Activated naive CD8-positive, alpha-beta T cell treated with anti-CD3 and anti-CD28 coated beads for 36 hours (primary cell): ENCODE measurements around the gene ABCC4. TPM values are rescaled to one million over a fixed set of nuclear protein-coding genes. Genes with fewer than 3 reads are reported as not detected.

ENCODE experiments used
- DNase-seq: peaks from one replicate; pipeline ENCODE4 v3.0.0; 2021
- H3K27ac Mint-ChIP-seq: one replicate; pipeline ENCODE4 v1.8.0; 2022; ENCODE audit warnings: mild to moderate bottlenecking, moderate library complexity, mixed read lengths
- H3K27me3 Mint-ChIP-seq: one replicate; pipeline ENCODE4 v1.8.0; 2022; ENCODE audit warnings: mild to moderate bottlenecking, mixed read lengths
- H3K36me3 Mint-ChIP-seq: one replicate; pipeline ENCODE4 v1.8.0; 2021; ENCODE audit warnings: mild to moderate bottlenecking, mixed read lengths
- H3K4me1 Mint-ChIP-seq: one replicate; pipeline ENCODE4 v1.8.0; 2021; ENCODE audit warnings: mixed read lengths
- H3K4me3 Mint-ChIP-seq: one replicate; pipeline ENCODE4 v1.8.0; 2022; ENCODE audit warnings: mild to moderate bottlenecking, moderate library complexity, mixed read lengths
- H3K9me3 Mint-ChIP-seq: one replicate; pipeline ENCODE4 v1.8.0; 2022; ENCODE audit warnings: mixed read lengths
- total RNA-seq, 2 experiments: library from RNA; stranded (reverse); gene quantifications; one replicate each; pipeline ENCODE4 v1.2.3, GENCODE V29; 2021

ABCC4 gene
- total RNA-seq, 2 experiments from 2014 or later, result 11.4 to 11.6 TPM

DNA sequence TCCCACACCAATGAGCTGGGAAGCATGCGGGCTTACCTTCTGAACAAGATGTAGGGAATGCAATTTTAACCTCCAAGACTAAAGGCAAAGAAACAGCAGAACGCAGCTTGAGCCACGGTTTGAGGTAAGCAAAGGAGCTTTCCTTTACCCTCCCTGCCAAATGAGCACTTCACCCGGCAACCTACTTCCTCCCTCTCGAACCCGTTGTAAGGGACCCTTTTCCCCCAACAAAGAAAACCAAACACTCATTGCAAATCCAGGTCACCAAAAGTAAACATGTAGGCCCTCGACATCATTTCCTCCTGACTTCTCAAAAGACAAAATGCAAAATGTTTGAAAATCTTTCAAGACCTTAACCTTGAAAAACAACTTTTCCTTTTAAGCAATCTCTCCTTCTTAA is 65.3 kb downstream of the ABCC4 start:
- Mint-ChIP-seq H3K27ac (no peak overlapping the region), H3K27me3 (no peaks in the 10 kb centered on the region), H3K9me3 (no peaks in the 10 kb centered on the region), H3K4me3 (no peak overlapping the region), H3K36me3 (peaks cover 23% of the 10 kb centered on the region), H3K4me1 (peaks cover 9% of the 10 kb centered on the region)
- DNase-seq, result no peak

DNA sequence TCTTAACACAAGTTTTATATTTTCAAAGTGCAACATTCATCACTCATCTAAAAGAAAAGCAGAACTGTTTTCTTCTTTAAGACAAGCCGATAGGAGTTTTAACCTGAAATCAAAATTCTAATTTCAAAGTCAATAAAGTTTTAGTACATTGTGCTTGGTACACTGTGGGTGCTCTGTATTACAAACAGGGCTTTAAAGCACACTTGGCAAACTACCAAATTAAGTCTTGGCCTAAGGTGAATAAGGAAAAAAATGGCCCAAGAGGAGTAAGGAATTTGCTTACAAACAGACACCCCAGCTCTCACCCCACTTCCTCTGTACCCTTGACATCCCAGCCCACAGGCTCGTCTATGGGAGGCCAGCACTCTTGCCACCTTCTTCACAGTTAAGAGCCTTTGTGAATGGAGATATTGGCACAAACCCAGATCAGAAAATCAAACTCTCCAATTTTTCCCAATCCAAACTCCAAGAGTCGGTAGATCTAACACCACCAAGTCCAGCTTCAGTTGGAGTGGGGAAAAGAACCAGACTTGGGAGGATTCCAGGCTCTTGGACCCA is 66.0 kb downstream of the ABCC4 start:
- no peak for DNase-seq
- no peaks in the 10 kb centered on the region for H3K9me3 Mint-ChIP-seq
- H3K27me3 Mint-ChIP-seq, result no peaks in the 10 kb centered on the region
- H3K4me3 Mint-ChIP-seq, result no peak overlapping the region
- H3K36me3 Mint-ChIP-seq, result peaks cover 20% of the 10 kb centered on the region
- peaks cover 9% of the 10 kb centered on the region for H3K4me1 Mint-ChIP-seq
- no peak overlapping the region for H3K27ac Mint-ChIP-seq

GRCh38 chr13:95234242-95234641 is 67.0 kb downstream of the ABCC4 start:
- Mint-ChIP-seq H3K36me3 (peaks cover 18% of the 10 kb centered on the region), H3K9me3 (no peaks in the 10 kb centered on the region), H3K4me3 (no peak overlapping the region), H3K27ac (no peak overlapping the region), H3K4me1 (peaks cover 9% of the 10 kb centered on the region), H3K27me3 (no peaks in the 10 kb centered on the region)
- no peak for DNase-seq

DNA sequence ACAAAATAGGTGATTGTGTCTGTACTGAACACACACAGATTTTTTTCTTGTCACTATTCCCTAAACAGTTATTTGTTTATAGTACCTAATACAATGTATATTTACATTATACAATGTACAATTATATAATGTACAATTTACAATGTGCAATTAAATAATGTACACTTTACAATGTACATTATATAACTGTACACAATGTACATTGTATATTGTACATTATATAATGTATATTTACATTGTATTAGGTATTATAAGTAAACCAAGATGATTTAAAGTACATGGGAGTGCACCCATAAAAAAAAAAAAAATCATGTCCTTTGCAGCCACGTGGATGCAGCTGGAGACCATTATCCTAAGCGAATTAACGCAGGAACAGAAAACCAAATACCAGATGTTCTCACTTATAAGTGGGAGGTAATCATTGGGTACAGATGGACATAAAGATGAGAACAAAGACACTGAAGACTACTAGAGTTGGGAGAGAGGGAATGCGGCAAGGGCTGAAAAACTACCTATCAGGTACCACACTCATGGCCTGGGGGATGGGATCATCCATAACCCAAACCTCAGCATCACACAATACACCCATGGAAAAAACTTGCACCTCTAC is 68.1 kb downstream of the ABCC4 start:
- Mint-ChIP-seq H3K27ac (no peak overlapping the region), H3K4me1 (peaks cover 9% of the 10 kb centered on the region), H3K4me3 (no peak overlapping the region), H3K9me3 (no peaks in the 10 kb centered on the region), H3K27me3 (no peaks in the 10 kb centered on the region), H3K36me3 (peaks cover 16% of the 10 kb centered on the region)
- no peak for DNase-seq

- no peak for DNase-seq
- Mint-ChIP-seq H3K9me3 (no peaks in the 10 kb centered on the region), H3K4me1 (peaks cover 15% of the 10 kb centered on the region), H3K4me3 (no peak overlapping the region), H3K27me3 (no peaks in the 10 kb centered on the region), H3K36me3 (peaks cover 7% of the 10 kb centered on the region), H3K27ac (no peak overlapping the region)
Observed at GRCh38 chr13:95231393-95231792, 69.9 kb downstream of the ABCC4 start.

- no peak overlapping the region for H3K4me3 Mint-ChIP-seq
- H3K27ac Mint-ChIP-seq, result no peak overlapping the region
- H3K4me1 Mint-ChIP-seq, result peaks cover 8% of the 10 kb centered on the region
- peaks cover 3% of the 10 kb centered on the region for H3K36me3 Mint-ChIP-seq
- no peaks in the 10 kb centered on the region for H3K27me3 Mint-ChIP-seq
- DNase-seq, result no peak
- no peaks in the 10 kb centered on the region for H3K9me3 Mint-ChIP-seq
Observed at GRCh38 chr13:95229855-95230254, 71.4 kb downstream of the ABCC4 start.

GRCh38 chr13:95228130-95228529 is 73.1 kb downstream of the ABCC4 start:
- Mint-ChIP-seq H3K9me3 (no peaks in the 10 kb centered on the region), H3K27ac (no peak overlapping the region), H3K4me1 (peaks cover 8% of the 10 kb centered on the region), H3K36me3 (peaks cover 7% of the 10 kb centered on the region), H3K27me3 (no peaks in the 10 kb centered on the region), H3K4me3 (no peak overlapping the region)
- DNase-seq, result no peak

- H3K9me3 Mint-ChIP-seq, result no peaks in the 10 kb centered on the region
- H3K4me3 Mint-ChIP-seq, result no peak overlapping the region
- peaks cover 11% of the 10 kb centered on the region for H3K4me1 Mint-ChIP-seq
- no peak overlapping the region for H3K27ac Mint-ChIP-seq
- H3K27me3 Mint-ChIP-seq, result no peaks in the 10 kb centered on the region
- peaks cover 5% of the 10 kb centered on the region for H3K36me3 Mint-ChIP-seq
- no peak for DNase-seq
Observed at GRCh38 chr13:95226932-95227695, 74.1 kb downstream of the ABCC4 start.

- H3K27me3 Mint-ChIP-seq, result no peaks in the 10 kb centered on the region
- H3K4me1 Mint-ChIP-seq, result peaks cover 11% of the 10 kb centered on the region
- H3K9me3 Mint-ChIP-seq, result no peaks in the 10 kb centered on the region
- H3K4me3 Mint-ChIP-seq, result no peak overlapping the region
- DNase-seq, result no peak
- H3K27ac Mint-ChIP-seq, result no peak overlapping the region
- peaks cover 4% of the 10 kb centered on the region for H3K36me3 Mint-ChIP-seq
Observed at GRCh38 chr13:95226476-95226875, 74.8 kb downstream of the ABCC4 start.

GRCh38 chr13:95226050-95226449 is 75.2 kb downstream of the ABCC4 start:
- no peaks in the 10 kb centered on the region for H3K9me3 Mint-ChIP-seq
- H3K36me3 Mint-ChIP-seq, result peaks cover 4% of the 10 kb centered on the region
- no peak for DNase-seq
- H3K27ac Mint-ChIP-seq, result no peak overlapping the region
- peaks cover 11% of the 10 kb centered on the region for H3K4me1 Mint-ChIP-seq
- no peaks in the 10 kb centered on the region for H3K27me3 Mint-ChIP-seq
- no peak overlapping the region for H3K4me3 Mint-ChIP-seq

GRCh38 chr13:95224064-95224463 is 77.2 kb downstream of the ABCC4 start:
- H3K4me1 Mint-ChIP-seq, result peaks cover 11% of the 10 kb centered on the region
- DNase-seq, result no peak
- no peak overlapping the region for H3K27ac Mint-ChIP-seq
- H3K36me3 Mint-ChIP-seq, result peaks cover 12% of the 10 kb centered on the region
- no peak overlapping the region for H3K4me3 Mint-ChIP-seq
- no peaks in the 10 kb centered on the region for H3K9me3 Mint-ChIP-seq
- no peaks in the 10 kb centered on the region for H3K27me3 Mint-ChIP-seq

DNA sequence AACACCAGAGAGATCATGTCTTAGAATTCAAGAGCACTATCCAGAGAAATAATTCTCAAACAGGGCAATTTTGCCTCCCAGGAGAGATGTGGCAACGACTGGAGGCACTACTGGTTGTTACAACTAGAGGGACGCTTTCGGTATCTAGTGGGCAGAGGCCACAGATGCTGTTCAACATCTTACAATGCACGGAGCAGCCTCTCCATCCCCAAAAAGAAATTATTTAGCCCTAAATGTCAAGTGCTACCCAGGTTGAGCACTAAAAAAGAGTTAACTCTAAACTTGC is 78.6 kb downstream of the ABCC4 start:
- no peak for DNase-seq
- Mint-ChIP-seq H3K4me3 (no peak overlapping the region), H3K27me3 (no peaks in the 10 kb centered on the region), H3K27ac (no peak overlapping the region), H3K36me3 (peaks cover 21% of the 10 kb centered on the region), H3K9me3 (no peaks in the 10 kb centered on the region), H3K4me1 (peaks cover 11% of the 10 kb centered on the region)

DNA sequence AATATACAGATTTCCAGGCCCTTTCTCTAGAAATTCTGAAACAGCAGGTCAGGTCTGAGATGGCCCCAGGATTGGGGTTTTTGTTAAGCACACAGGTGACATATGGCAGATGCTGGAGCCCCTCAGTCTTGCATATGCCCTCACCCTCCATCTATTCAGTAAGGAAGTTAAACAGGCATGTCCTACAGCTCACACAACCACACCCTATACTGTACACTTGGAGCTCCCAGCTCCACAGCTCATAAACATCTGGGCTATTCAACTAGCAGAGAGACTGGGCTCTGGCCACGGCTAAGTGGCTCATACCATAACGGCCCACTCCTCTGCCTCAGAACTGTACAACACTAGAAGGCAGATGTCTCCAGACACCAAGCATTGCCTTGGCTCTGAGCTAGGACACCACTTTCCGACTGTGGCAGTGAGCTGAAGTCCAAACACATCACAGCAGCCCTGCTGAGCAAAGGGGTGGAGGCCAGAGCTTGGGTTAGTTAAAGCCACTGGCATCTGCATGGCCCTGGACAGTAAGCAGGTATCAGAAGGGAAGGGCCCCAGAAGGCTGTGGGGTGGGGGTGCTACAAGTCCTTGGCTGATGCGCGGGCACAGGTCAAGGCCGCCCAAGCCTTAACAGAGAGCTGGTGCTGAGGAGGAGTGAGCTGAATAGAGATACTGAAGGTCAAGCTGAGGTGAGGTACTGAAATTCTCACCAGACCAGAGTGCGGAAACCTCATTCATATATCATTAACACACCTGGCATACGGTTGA is 79.1 kb downstream of the ABCC4 start:
- H3K36me3 Mint-ChIP-seq, result peaks cover 22% of the 10 kb centered on the region
- peaks cover 5% of the 10 kb centered on the region for H3K4me1 Mint-ChIP-seq
- no peak overlapping the region for H3K27ac Mint-ChIP-seq
- no peaks in the 10 kb centered on the region for H3K27me3 Mint-ChIP-seq
- DNase-seq, result no peak
- no peaks in the 10 kb centered on the region for H3K9me3 Mint-ChIP-seq
- no peak overlapping the region for H3K4me3 Mint-ChIP-seq

DNA sequence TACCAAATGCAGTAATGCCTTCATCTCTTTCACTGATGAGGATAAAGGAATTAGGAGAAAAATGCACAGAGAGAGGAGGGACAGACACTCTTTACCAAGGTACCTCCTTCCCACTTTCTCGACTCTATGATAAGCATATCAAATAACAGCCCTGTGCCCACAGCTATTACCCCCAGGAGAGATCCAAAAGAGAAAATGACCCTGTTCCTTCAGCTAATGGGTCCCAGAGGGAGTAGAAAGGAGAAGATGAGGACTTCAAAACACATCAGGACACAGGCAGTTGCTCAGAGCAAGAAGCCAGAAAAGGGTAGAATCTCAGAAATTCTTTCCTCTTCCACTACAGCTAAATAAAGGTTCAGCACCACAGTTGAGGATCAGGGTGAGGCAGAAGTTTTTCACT is 80.6 kb downstream of the ABCC4 start:
- Mint-ChIP-seq H3K9me3 (no peaks in the 10 kb centered on the region), H3K27ac (no peak overlapping the region), H3K4me1 (peaks cover 2% of the 10 kb centered on the region), H3K27me3 (no peaks in the 10 kb centered on the region), H3K4me3 (no peak overlapping the region), H3K36me3 (peaks cover 22% of the 10 kb centered on the region)
- no peak for DNase-seq
